Embryonic facial prominence (tissue), 1 donor: ENCODE results near the gene CCDC186.

ENCODE experiments used
- DNase-seq: peaks from one replicate; pipeline ENCODE4 v3.0.0-alpha.2; 2016; ENCODE audit errors: extremely low spot score

CCDC186 gene

GRCh38 chr10:114173921-114174694, at the start of gene CCDC186:
TSS of gene CCDC186 (minus strand) at chr10:114174203. CDS start at chr10:114163268, 10,935 bp downstream.
- peak; percentile 80 for DNase-seq

GRCh38 chr10:114223066-114223465, 49.1 kb upstream of the CCDC186 start:
- no peak for DNase-seq

- no peak for DNase-seq
Measured at GRCh38 chr10:114221235-114221634, 47.2 kb upstream of the CCDC186 start.

GRCh38 chr10:114220281-114220680, 46.3 kb upstream of the CCDC186 start:
- DNase-seq: no peak

GRCh38 chr10:114215033-114215432, 41.0 kb upstream of the CCDC186 start:
- DNase-seq: no peak

- no peak for DNase-seq
Measured at GRCh38 chr10:114212153-114212552, 38.1 kb upstream of the CCDC186 start.

GRCh38 chr10:114208351-114208750, 34.3 kb upstream of the CCDC186 start:
- DNase-seq: no peak

GRCh38 chr10:114207349-114207748, 33.3 kb upstream of the CCDC186 start:
- DNase-seq: no peak

GRCh38 chr10:114206902-114207301, 32.9 kb upstream of the CCDC186 start:
- no peak for DNase-seq

- no peak for DNase-seq
Measured at GRCh38 chr10:114202812-114203211, 28.8 kb upstream of the CCDC186 start.

GRCh38 chr10:114199239-114199638, 25.2 kb upstream of the CCDC186 start:
- no peak for DNase-seq

- DNase-seq: no peak
Measured at GRCh38 chr10:114195079-114195478, 21.1 kb upstream of the CCDC186 start.

- DNase-seq: no peak
Measured at GRCh38 chr10:114189700-114190099, 15.7 kb upstream of the CCDC186 start.

GRCh38 chr10:114188900-114189299, 14.9 kb upstream of the CCDC186 start:
- no peak for DNase-seq

- no peak for DNase-seq
Measured at GRCh38 chr10:114188001-114188400, 14.0 kb upstream of the CCDC186 start.

- no peak for DNase-seq
Measured at GRCh38 chr10:114184276-114184675, 10.3 kb upstream of the CCDC186 start.

- no peak for DNase-seq
Measured at GRCh38 chr10:114183563-114183962, 9.6 kb upstream of the CCDC186 start.

- DNase-seq: no peak
Measured at GRCh38 chr10:114181971-114182370, 8.0 kb upstream of the CCDC186 start.

- DNase-seq: no peak
Measured at GRCh38 chr10:114180937-114181336, 6.9 kb upstream of the CCDC186 start.

- no peak for DNase-seq
Measured at GRCh38 chr10:114179747-114180146, 5.7 kb upstream of the CCDC186 start.

- DNase-seq: no peak
Measured at GRCh38 chr10:114179148-114179547, 5.1 kb upstream of the CCDC186 start, which contains the start of gene TDRD1. TSS of gene TDRD1 (plus strand) at chr10:114179353. CDS start at chr10:114187832, 8,479 bp downstream.

GRCh38 chr10:114176511-114176910, 2.5 kb upstream of the CCDC186 start:
- no peak for DNase-seq

- no peak for DNase-seq
Measured at GRCh38 chr10:114175667-114176066, 1.7 kb upstream of the CCDC186 start.
